ENCODE measurements around the gene CADM2.

- no peak for TF ChIP-seq CTCF (conservative IDR thresholded peaks at IDR 0.05; ENCODE audit: low read depth, low read length)
- TF ChIP-seq EZH2 (IDR thresholded peaks at IDR 0.05; ENCODE audit: borderline replicate concordance, low read depth, low read length, poor library complexity, severe bottlenecking): no peak
Observed at GRCh38 chr3:85030052-85030451, 71.3 kb downstream of the CADM2 start.

Data from A673 (cell line).